ENCODE results near the gene SLC8A1.

SLC8A1 gene

GRCh38 chr2:40108851-40109250 is 343.0 kb downstream of the SLC8A1 start:
- TF ChIP-seq CTCF (IDR thresholded peaks at IDR 0.05; ENCODE audit: low read depth, low read length, missing control alignments) = no peak
- no peak overlapping the region for H3K4me3 ChIP-seq (ENCODE audit: low read depth, low read length)
- DNase-seq (ENCODE audit: low read depth) = no peak

- DNase-seq (ENCODE audit: low read depth) = no peak
- TF ChIP-seq CTCF (IDR thresholded peaks at IDR 0.05; ENCODE audit: low read depth, low read length, missing control alignments) = no peak
Observed at GRCh38 chr2:40106061-40106460, 345.8 kb downstream of the SLC8A1 start.

GRCh38 chr2:40105593-40105992 is 346.3 kb downstream of the SLC8A1 start:
- no peak overlapping the region for H3K4me3 ChIP-seq (ENCODE audit: low read depth, low read length)
- no peak for TF ChIP-seq CTCF (IDR thresholded peaks at IDR 0.05; ENCODE audit: low read depth, low read length, missing control alignments)
- no peak for DNase-seq (ENCODE audit: low read depth)

More at GRCh38 chr2:40106061-40106460, 345.8 kb downstream of the SLC8A1 start:
- no peak overlapping the region for H3K4me3 ChIP-seq (ENCODE audit: low read depth, low read length)

- TF ChIP-seq CTCF (IDR thresholded peaks at IDR 0.05; ENCODE audit: low read depth, low read length, missing control alignments) = no peak
- no peak overlapping the region for H3K4me3 ChIP-seq (ENCODE audit: low read depth, low read length)
- no peak for DNase-seq (ENCODE audit: low read depth)
Observed at GRCh38 chr2:40103590-40103989, 348.3 kb downstream of the SLC8A1 start.

- H3K4me3 ChIP-seq (ENCODE audit: low read depth, low read length) = no peak overlapping the region
- no peak for TF ChIP-seq CTCF (IDR thresholded peaks at IDR 0.05; ENCODE audit: low read depth, low read length, missing control alignments)
- no peak for DNase-seq (ENCODE audit: low read depth)
Observed at GRCh38 chr2:40103163-40103562, 348.7 kb downstream of the SLC8A1 start.

GRCh38 chr2:40102447-40102846 is 349.4 kb downstream of the SLC8A1 start:
- no peak for TF ChIP-seq CTCF (IDR thresholded peaks at IDR 0.05; ENCODE audit: low read depth, low read length, missing control alignments)
- no peak for DNase-seq (ENCODE audit: low read depth)
- H3K4me3 ChIP-seq (ENCODE audit: low read depth, low read length) = no peak overlapping the region

GRCh38 chr2:40101131-40101575 is 350.7 kb downstream of the SLC8A1 start:
- no peak for TF ChIP-seq CTCF (IDR thresholded peaks at IDR 0.05; ENCODE audit: low read depth, low read length, missing control alignments)
- DNase-seq (ENCODE audit: low read depth) = no peak
- no peak overlapping the region for H3K4me3 ChIP-seq (ENCODE audit: low read depth, low read length)

Data from GM12864 (cell line).